22Rv1 (cell line): ENCODE data around the gene AMPH.

Experiments used
- CTCF ChIP-seq: fragments of 450-650 bp; IDR thresholded peaks from 2 replicates; pipeline ENCODE4 v1.5.1; 2017; ENCODE audit warnings: mild to moderate bottlenecking
- ZFX ChIP-seq: fragments of 450-650 bp; IDR thresholded peaks from 2 replicates; pipeline ENCODE4 v1.6.1; 2017; ENCODE audit warnings: antibody characterized with exemption, borderline replicate concordance

- TF ChIP-seq CTCF (no peak), ZFX (no peak)
Measured at GRCh38 chr7:38563741-38564140, 67.4 kb downstream of the AMPH start.
